AG09309 (cell line): ENCODE results near the gene EPHA1.

Experiments
- DNase-seq: peaks from one replicate; pipeline ENCODE4 v3.0.0-alpha.2; 2010; ENCODE audit warnings: low read depth
- H3K4me3 ChIP-seq: 2 replicates; pipeline ENCODE4 v1.5.1; 2011; ENCODE audit warnings: mild to moderate bottlenecking, low read depth, low read length, moderate library complexity; ENCODE audit not compliant: control insufficient read depth
- TF ChIP-seq, protein P1 (sequence below): IDR thresholded peaks from 2 replicates; pipeline ENCODE4 v1.5.1; 2011; ENCODE audit warnings: mild to moderate bottlenecking, low read depth, low read length, inconsistent platforms; ENCODE audit not compliant: insufficient read depth, control insufficient read depth; ENCODE audit errors: missing control alignments

The EPHA1 gene

GRCh38 chr7:143444063-143444782 lies 35.6 kb upstream of the EPHA1 start:
- TF ChIP-seq, protein P1, sequence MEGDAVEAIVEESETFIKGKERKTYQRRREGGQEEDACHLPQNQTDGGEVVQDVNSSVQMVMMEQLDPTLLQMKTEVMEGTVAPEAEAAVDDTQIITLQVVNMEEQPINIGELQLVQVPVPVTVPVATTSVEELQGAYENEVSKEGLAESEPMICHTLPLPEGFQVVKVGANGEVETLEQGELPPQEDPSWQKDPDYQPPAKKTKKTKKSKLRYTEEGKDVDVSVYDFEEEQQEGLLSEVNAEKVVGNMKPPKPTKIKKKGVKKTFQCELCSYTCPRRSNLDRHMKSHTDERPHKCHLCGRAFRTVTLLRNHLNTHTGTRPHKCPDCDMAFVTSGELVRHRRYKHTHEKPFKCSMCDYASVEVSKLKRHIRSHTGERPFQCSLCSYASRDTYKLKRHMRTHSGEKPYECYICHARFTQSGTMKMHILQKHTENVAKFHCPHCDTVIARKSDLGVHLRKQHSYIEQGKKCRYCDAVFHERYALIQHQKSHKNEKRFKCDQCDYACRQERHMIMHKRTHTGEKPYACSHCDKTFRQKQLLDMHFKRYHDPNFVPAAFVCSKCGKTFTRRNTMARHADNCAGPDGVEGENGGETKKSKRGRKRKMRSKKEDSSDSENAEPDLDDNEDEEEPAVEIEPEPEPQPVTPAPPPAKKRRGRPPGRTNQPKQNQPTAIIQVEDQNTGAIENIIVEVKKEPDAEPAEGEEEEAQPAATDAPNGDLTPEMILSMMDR = no peak
- no peak overlapping the region for H3K4me3 ChIP-seq
- DNase-seq = no peak

GRCh38 chr7:143443153-143443552 lies 34.5 kb upstream of the EPHA1 start, which contains the start of gene TAS2R60:
Gene TAS2R60, plus strand, starts transcription at chr7:143443453. Its CDS starts 0 bp downstream, at chr7:143443453.
- no peak within 1 kb of the TSS for H3K4me3 ChIP-seq
- no peak for DNase-seq
- TF ChIP-seq, protein P1 = no peak

DNA sequence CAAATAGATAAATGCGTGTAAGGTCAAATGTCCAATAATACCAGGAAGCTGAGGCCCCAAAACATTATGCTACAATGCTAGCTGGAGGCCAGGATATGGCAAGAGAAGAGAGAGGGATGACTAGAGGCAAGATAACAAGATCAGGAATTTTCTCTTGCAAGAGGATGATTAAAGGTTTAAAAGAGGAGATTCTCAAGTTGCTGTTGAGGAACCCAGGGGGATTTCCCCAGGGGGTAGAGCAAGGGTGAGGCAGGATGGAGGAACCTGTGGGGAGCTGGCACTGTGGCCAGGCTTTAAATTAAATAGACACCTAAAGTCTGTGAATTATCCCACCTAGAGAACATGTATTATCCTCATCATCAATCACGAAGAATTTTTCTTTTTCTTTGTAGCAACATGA lies 31.2 kb upstream of the EPHA1 start:
- H3K4me3 ChIP-seq = no peak overlapping the region
- DNase-seq = no peak
- TF ChIP-seq, protein P1 = no peak

DNA sequence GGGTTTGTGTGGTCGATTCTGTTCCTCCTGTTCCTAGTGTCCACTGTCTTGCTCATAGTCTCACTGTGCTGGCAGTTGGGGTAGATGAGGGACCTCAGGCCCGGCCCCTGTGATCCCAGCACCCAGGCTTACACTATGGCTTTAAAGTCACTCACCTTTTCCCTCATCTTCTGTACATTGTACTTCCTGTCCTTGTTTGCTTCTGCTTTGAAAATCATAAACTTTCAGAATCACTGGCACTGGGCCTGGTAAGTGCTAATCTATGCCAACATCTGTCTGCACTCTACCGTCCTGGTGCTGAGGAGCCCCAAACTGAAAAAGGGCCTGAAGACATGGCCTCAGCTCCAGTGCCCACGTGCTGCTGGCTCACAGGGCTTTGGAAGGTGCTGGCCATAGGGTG lies 28.9 kb upstream of the EPHA1 start:
- TF ChIP-seq, protein P1 = no peak
- no peak for DNase-seq
- no peak overlapping the region for H3K4me3 ChIP-seq

DNA sequence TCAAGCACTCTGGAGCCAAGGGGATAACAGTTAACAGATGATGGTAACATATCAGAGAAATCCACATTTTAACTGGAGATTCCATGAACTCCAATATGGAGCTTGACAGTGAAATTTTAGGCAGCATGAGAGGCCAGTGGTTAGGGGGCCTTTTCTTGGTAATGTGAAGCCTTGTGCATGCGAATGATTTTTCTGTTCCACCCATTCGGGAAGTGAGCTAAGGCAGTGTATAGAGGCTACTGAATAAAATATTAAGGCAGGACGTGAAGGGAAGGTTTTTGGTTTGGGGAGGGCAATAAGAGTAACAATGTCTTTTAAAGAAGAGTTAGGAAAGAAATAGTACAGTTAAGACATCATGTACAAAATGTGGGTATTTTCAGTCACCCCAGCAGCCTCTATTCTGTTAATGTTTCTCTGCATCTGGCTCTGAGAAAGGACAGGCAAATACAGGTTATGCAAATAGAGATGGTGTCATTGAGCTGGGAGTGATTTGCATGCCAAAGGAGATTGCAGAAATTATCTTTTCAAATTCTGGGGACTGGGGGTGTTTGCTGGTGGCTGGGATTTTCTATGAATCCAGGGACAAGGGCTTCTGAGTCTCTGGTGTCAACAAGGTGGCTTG lies 27.8 kb upstream of the EPHA1 start:
- TF ChIP-seq, protein P1 = no peak
- DNase-seq = no peak
- no peak overlapping the region for H3K4me3 ChIP-seq

DNA sequence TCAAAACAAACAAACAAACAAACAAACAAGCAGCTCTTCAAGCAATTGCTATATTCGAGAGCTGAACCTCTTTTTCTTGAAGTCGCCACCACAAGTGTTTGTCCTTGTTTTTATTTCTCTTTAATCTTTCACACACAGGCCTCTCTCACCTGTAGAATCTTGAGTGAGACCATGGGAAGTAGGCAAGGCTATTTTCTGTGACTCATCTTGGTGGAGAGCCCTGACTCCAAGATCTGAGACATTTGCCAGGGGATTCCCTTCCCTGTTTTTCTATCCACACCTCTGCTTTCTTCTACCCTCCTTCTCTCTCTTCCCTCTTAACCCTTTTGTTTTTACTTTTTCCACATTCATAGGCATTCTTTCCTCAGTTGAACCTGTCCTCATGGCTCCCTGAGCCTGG lies 26.6 kb upstream of the EPHA1 start:
- DNase-seq = no peak
- H3K4me3 ChIP-seq = no peak overlapping the region
- TF ChIP-seq, protein P1 = no peak

- no peak for DNase-seq
- H3K4me3 ChIP-seq = no peak overlapping the region
- TF ChIP-seq, protein P1 = no peak
Measured at GRCh38 chr7:143434660-143435059, 26.0 kb upstream of the EPHA1 start.
